NCI-H2107 treated with DMSO at 0.1 percent for 48 hours (cell line): ENCODE data around the gene INSYN2A.

Experiments used
- DNase-seq: peaks from one replicate; lab custom pipeline; 2025; ENCODE audit not compliant: unreplicated experiment; lab: John Stamatoyannopoulos, UW

INSYN2A gene

DNA sequence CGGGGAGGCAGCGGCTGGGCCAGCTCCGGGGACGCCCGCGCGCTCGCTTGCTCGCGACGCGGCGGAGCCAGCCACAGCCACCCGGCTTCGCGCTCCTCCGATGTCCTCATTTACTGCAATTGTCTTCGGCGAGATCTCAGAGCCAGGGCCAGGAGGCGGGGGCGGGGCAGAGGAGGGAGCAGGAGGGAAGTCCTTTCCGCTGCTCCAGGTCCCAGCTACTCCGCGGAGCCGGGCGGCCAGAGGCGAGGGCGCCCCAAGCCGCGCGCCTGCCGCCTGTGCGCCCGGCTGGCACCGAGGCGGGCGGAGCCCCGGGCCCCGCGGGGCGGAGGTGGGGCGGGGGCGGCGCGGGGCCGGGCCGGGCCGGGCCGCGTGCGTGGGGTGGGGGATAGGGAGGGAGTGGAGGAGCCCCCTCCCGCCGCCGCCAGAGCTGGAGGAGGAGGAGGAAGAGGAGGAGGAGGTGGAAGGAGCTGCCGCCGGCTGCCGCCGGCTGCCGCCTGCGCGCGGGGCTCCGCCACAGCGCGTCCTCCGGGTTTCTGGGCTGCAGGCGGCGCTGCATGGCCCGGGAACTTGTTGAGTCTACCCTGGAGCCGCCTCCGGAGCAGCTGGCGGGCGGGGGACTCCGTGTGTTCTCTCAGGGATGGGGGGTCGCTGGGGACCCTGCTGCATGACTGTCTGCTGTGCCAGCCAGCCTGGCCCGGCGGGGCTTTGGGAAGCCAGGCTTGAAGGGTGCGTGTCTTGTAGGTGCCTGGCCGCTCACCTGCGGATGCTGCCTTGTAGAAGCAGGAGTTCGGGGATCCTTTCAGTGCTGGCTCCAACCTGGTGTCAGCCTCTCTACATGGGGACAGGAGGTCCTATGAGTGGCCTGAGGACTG, at the start of gene INSYN2A:
TSS of gene INSYN2A (minus strand) at position 310 of the 872 bp plus-strand sequence. CDS start 20,196 bp downstream, outside the sequence.
- DNase-seq = no peak

- no peak for DNase-seq
Observed at GRCh38 chr10:127245456-127245855, 49.1 kb upstream of the INSYN2A start.

- DNase-seq = no peak
Observed at GRCh38 chr10:127243490-127244272, 47.3 kb upstream of the INSYN2A start.

DNA sequence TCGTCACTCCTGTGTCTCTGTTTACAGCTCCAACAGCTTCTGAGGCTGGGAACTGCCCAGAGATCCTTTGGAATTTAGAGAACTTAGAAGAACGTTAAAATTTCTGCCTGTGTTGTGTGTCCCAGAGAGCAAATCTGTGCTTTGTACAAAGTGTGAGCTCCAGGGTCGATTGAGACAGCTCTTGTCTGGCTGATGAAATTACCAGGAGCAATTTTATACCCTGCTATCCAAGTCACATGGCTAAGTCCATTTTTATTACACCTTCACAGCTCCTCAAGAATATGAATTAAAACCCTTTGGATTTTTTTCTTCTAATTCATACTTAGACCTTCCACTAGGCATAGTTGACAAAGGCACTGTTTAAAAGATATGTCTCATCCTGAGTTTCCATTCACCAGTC, 46.5 kb upstream of the INSYN2A start:
- no peak for DNase-seq

DNA sequence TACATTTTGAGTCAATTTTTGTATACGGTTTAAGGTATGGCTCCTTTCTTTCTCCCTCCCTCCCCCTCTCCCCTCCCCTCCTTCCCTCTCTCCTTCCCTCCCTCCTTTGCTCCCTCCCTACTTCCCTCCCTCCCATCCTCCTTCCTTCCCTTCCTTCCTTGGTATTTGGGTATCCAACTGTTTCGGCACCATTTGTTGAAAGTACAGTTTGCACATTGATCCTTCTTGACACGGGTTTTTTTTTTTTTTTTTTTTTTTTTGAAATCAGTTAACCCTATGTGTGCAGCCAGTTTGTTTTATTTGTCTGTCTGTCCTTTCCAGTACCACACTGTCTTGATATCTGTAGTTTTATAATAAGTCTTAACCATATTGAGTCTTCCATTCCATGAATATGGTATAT, 39.9 kb upstream of the INSYN2A start:
- no peak for DNase-seq

- DNase-seq = no peak
Observed at GRCh38 chr10:127234306-127234800, 38.0 kb upstream of the INSYN2A start.

DNA sequence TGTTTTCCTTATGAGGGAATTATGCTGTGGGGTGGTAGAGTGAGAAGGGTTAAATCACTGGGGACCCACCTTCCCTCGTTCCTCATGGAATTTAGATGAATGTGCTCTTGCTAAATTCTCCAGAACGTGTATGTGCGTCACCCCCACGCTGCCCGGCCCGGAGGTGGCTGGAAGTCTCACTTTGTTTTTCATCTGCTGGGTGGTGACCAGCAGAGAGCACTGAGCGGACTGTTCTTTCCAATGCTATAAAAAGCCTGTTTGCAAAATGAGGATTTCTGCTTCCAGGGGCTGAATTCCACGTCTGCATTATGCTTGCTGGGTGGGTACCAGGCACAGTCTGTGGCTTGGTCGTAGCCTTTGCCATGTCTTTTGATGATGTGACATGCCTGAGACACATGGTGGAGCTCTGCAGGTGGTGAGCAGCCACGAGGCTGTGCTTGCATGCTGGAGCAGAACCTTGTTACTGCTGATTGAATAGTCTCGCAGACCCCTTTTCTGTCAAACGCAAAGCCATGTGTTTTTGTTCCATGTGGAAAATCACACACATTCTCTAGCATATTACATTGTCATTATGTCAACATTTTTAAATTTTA, 31.9 kb upstream of the INSYN2A start:
- DNase-seq = no peak

- DNase-seq = no peak
Observed at GRCh38 chr10:127227663-127228062, 31.3 kb upstream of the INSYN2A start.

- DNase-seq = no peak
Observed at GRCh38 chr10:127227027-127227426, 30.6 kb upstream of the INSYN2A start.

DNA sequence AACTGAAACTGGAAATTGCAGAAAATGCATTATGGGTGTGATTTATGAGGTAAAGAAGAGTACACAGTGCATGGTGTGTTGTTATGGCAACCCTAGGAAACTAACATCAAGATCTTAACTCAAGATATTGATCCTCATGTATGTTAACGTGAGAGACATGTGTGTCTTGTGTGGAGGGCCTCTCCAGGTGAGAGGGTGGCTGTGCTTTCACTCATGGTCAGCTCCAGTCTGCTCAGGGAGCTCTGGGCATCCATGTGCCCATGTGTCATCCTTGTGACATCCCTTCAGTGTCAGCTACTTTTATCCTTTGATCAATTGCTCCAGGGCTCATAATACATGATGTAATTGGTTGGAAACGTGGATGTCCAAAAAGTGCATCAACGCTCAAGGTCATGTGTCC, 24.9 kb upstream of the INSYN2A start:
- no peak for DNase-seq

GRCh38 chr10:127218658-127219057, 22.3 kb upstream of the INSYN2A start:
- no peak for DNase-seq

- no peak for DNase-seq
Observed at GRCh38 chr10:127216786-127217185, 20.4 kb upstream of the INSYN2A start.

DNA sequence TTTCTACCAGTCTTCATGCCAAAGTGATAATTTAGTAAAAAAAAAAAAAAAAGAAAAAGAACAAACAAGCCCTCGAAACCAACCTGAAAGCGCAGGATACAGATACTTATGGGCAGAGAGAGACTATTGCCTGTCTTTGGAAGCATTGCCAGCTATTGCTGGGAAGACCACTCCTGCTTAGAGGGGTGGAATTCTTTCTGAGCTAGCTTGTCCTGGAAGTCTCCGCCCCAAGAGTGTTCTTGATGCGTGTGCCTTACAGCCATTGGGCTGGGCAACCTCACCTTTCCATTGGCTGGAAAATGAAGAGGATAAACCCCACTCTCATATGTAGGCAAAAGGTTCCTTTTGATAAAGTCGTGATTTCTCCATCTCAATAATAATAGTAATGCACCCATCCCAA, 19.9 kb upstream of the INSYN2A start:
- no peak for DNase-seq

DNA sequence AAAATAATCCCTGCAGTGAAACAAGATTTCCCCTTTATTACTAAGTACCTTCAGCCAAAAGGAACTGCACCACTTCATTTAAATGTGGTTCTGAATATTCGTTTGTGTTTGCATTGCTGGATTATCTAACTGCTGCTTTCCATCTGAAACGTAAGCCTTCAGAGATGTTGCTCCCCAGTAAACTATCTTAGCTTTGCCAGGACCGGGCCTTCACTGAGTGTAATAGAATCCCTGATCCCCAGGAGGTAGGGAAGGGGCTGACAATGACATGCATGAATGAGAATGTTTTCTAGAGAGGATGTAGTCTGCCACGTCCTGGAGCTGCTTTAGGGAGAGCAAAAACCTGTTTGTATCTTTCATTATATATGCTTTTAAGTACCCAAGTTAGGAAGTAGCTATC, 19.5 kb upstream of the INSYN2A start:
- no peak for DNase-seq

DNA sequence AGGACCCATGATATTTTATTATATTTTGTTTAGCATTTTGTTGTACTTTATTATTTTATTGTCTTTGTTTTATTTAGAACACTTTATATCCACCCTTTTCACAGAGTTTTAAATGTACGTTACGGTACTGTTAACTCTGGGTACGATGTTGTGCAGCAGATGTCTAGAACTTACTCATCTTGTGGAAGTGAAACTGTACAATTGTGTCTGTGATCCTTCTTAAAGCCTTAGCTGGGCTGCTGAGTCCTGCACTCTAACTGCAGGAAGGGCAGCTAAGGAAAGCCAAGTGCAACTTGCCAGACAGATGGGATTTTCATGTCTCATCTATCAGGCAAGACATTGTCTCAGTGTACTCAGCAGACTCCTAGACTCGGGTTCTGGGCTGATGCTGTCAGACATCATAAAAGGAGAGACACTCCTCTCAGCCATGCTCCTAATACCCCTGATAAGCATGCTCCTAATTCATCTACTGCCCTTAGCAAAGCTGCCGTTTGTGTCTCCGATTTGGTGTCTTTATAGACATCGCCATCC, 14.6 kb upstream of the INSYN2A start:
- DNase-seq = no peak

DNA sequence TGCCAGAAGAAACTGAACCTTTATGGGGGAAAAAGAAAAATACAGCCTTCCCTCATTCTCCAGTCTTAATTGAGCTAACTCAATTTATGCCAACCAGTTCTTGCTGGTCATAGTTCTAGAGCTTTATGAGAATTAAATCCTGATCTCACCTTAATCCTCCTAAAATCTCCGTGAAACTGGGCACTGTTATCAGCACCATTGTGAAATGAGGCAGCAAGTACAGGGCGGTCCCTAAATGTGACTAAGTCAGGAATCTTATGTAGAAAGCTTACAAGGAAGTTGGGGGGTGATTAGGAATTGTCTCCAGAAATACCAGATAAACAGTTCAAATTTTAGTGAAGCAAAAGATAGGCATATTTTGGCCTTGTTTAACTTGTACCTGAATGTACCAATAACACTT, 10.7 kb upstream of the INSYN2A start:
- DNase-seq = no peak

DNA sequence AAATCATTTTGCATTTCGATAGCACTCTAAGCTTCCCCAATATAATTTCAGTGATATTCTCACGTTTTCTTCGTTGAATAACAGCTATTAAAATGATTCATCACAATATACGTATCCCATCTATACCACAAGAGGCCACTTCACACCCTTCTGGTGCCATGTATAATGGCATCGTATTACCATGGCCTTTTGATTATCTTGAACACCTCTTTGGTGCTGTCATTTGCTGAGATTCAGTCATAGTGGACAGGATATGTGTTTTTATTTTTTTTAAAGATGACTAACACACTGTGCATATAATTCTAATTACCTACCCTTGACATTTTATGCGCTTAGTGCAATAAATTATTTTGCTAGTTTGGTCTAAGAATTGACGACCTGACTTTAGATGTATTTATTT, 6.7 kb upstream of the INSYN2A start:
- no peak for DNase-seq

DNA sequence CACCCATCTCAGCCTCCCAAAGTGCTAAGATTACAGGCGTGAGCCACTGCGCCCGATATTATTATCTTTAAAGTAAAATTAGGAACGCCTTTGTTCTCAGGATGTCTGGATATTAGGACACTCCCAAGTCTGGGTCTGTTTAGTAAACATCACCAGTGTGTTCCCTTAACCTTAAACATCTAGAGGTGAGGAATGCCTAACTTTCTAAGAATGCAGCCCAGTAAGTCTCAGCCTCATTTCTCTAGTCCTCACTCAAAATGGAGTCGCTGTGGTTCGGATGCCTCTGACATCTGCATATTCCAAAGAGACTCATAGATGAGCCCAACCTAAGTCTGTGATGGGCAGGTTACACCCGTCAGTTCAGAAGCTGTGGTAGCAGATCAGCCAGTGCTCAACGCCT, 4.3 kb upstream of the INSYN2A start:
- no peak for DNase-seq

GRCh38 chr10:127198721-127199120, 2.3 kb upstream of the INSYN2A start:
- no peak for DNase-seq

DNA sequence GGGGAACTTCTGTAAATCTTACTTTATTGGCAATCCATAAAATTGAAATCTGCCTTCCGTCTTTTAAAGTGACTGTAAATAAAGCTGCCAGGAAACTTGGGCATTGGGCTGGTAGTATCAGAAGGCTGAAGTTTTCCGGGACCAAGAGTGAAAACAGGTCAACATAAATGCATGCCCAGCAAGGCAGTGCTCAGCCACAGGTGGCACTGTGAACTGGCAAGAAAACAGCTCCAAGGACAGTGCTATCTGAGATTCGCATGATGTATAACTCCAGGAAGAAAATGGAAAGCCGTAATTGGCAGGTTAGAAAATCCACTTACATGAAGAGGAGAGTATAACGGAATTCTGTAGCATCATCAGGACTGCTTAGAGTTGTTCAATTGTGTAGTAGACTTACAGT, 1.9 kb upstream of the INSYN2A start:
- no peak for DNase-seq

- no peak for DNase-seq
Observed at GRCh38 chr10:127197154-127197432, 702 bp upstream of the INSYN2A start.
